Caco-2 (cell line): ENCODE data around the gene NTNG1. TPM values are rescaled to one million over a fixed set of nuclear protein-coding genes. Genes with fewer than 3 reads are reported as not detected.

Source experiments
- BruUV-seq: library from RNA; stranded (reverse); fragments of 400-500 nt; replicated peaks from 2 replicates; lab custom pipeline; 2021; lab: Mats Ljungman, UMichigan
- CTCF ChIA-PET: fragments of 300-600 bp; sonication (Branson Sonifier 250); formaldehyde crosslinking; loops from one replicate; lab custom pipeline; 2022; ENCODE audit warnings: antibody characterized with exemption; lab: Charles Lee
- POLR2A ChIA-PET: fragments of 300-600 bp; sonication (Branson Sonifier 250); formaldehyde crosslinking; loops from one replicate; lab custom pipeline; 2022; ENCODE audit warnings: antibody characterized with exemption; lab: Charles Lee
- DNase-seq, 2 experiments: peaks; one replicate each; pipeline versions ENCODE4 v3.0.0 to v3.0.0-alpha.2; 2020 to 2022
- H3K27me3 ChIP-seq: replicated peaks from 2 replicates; pipeline ENCODE4 v1.6.0; 2011; ENCODE audit warnings: low read length; ENCODE audit not compliant: control insufficient read depth, insufficient read depth
- H3K36me3 ChIP-seq: 2 replicates; pipeline ENCODE4 v1.5.1; 2011; ENCODE audit warnings: low read length; ENCODE audit not compliant: control insufficient read depth, insufficient read depth
- H3K4me1 ChIP-seq: fragments of 250-450 bp; sonication (Bioruptor Pico); 2 replicates; pipeline ENCODE4 v1.5.1; 2020; ENCODE audit warnings: mild to moderate bottlenecking
- H3K4me3 ChIP-seq: 2 replicates; pipeline ENCODE4 v1.5.1; 2011; ENCODE audit warnings: low read depth, mild to moderate bottlenecking, control low read depth, low read length
- H3K9me3 ChIP-seq: fragments of 250-450 bp; sonication (Bioruptor Pico); 2 replicates; pipeline ENCODE4 v1.5.1; 2020; ENCODE audit warnings: mild to moderate bottlenecking, moderate library complexity
- H3K27ac Mint-ChIP-seq: one replicate; pipeline ENCODE4 v1.8.0; 2022; ENCODE audit warnings: mixed read lengths; ENCODE audit not compliant: unreplicated experiment
- H3K27me3 Mint-ChIP-seq: one replicate; pipeline ENCODE4 v1.8.0; 2022; ENCODE audit warnings: mixed read lengths; ENCODE audit not compliant: insufficient read depth, unreplicated experiment
- H3K36me3 Mint-ChIP-seq: one replicate; pipeline ENCODE4 v1.8.0; 2022; ENCODE audit warnings: mild to moderate bottlenecking, mixed read lengths; ENCODE audit not compliant: insufficient read depth, unreplicated experiment
- H3K4me1 Mint-ChIP-seq: one replicate; pipeline ENCODE4 v1.8.0; 2022; ENCODE audit warnings: low read depth, mixed read lengths; ENCODE audit not compliant: unreplicated experiment
- H3K4me3 Mint-ChIP-seq: one replicate; pipeline ENCODE4 v1.8.0; 2022; ENCODE audit warnings: mild to moderate bottlenecking, moderate library complexity, mixed read lengths; ENCODE audit not compliant: unreplicated experiment
- H3K9me3 Mint-ChIP-seq: one replicate; pipeline ENCODE4 v1.8.0; 2022; ENCODE audit warnings: mixed read lengths; ENCODE audit not compliant: unreplicated experiment
- intact Hi-C: fragments of 100-400 bp; cut with micrococcal nuclease; formaldehyde crosslinking; loops from one replicate; pipeline ENCODE4 v1.10.0; 2022; ENCODE audit not compliant: unreplicated experiment
- total RNA-seq: library from RNA; stranded (reverse); gene quantifications from 2 replicates; pipeline ENCODE4 v1.2.3, GENCODE V29; 2022
- TF ChIP-seq, protein P1 (sequence below), 2 experiments: fragments of 200-600 bp in 1 of 2; IDR thresholded peaks; 1 replicate in 1 of 2; 2 replicates in 1 of 2; pipeline versions ENCODE4 v1.5.1 to v1.8.0; 2011 to 2022; ENCODE audit warnings: antibody characterized with exemption in 1 of 2, control low read depth in 1 of 2, inconsistent platforms in 1 of 2, low read depth in 1 of 2, low read length in 1 of 2, mild to moderate bottlenecking in 1 of 2, moderate library complexity in 1 of 2; ENCODE audit not compliant: insufficient read depth in 1 of 2, severe bottlenecking in 1 of 2, unreplicated experiment in 1 of 2

NTNG1 gene
- total RNA-seq, 1 experiment from 2014 or later: not detected

DNA sequence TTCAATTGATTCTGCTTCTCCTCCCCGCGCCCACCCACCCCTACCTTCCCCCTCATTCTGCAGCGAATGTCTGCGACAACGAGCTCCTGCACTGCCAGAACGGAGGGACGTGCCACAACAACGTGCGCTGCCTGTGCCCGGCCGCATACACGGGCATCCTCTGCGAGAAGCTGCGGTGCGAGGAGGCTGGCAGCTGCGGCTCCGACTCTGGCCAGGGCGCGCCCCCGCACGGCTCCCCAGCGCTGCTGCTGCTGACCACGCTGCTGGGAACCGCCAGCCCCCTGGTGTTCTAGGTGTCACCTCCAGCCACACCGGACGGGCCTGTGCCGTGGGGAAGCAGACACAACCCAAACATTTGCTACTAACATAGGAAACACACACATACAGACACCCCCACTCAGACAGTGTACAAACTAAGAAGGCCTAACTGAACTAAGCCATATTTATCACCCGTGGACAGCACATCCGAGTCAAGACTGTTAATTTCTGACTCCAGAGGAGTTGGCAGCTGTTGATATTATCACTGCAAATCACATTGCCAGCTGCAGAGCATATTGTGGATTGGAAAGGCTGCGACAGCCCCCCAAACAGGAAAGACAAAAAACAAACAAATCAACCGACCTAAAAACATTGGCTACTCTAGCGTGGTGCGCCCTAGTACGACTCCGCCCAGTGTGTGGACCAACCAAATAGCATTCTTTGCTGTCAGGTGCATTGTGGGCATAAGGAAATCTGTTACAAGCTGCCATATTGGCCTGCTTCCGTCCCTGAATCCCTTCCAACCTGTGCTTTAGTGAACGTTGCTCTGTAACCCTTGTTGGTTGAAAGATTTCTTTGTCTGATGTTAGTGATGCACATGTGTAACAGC is 339.9 kb downstream of the NTNG1 start:
- Mint-ChIP-seq H3K4me3 (no peak overlapping the region), H3K27ac (no peak overlapping the region), H3K36me3 (no peaks in the 10 kb centered on the region), H3K9me3 (no peaks in the 10 kb centered on the region), H3K27me3 (peaks cover 2% of the 10 kb centered on the region), H3K4me1 (no peaks in the 10 kb centered on the region)
- intact Hi-C loops: no loop called here
- ChIA-PET POLR2A (no interaction called here), CTCF (no interaction called here)
- H3K9me3 ChIP-seq: no peaks in the 10 kb centered on the region
- H3K27me3 ChIP-seq: no peaks in the 10 kb centered on the region
- DNase-seq: no peak
- TF ChIP-seq, protein P1, sequence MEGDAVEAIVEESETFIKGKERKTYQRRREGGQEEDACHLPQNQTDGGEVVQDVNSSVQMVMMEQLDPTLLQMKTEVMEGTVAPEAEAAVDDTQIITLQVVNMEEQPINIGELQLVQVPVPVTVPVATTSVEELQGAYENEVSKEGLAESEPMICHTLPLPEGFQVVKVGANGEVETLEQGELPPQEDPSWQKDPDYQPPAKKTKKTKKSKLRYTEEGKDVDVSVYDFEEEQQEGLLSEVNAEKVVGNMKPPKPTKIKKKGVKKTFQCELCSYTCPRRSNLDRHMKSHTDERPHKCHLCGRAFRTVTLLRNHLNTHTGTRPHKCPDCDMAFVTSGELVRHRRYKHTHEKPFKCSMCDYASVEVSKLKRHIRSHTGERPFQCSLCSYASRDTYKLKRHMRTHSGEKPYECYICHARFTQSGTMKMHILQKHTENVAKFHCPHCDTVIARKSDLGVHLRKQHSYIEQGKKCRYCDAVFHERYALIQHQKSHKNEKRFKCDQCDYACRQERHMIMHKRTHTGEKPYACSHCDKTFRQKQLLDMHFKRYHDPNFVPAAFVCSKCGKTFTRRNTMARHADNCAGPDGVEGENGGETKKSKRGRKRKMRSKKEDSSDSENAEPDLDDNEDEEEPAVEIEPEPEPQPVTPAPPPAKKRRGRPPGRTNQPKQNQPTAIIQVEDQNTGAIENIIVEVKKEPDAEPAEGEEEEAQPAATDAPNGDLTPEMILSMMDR (IDR thresholded peaks at IDR 0.05; ENCODE audit: insufficient read depth in 1 of 2, low read depth in 1 of 2, low read length in 1 of 2, severe bottlenecking in 1 of 2, unreplicated experiment in 1 of 2): no peak
- no peaks in the 10 kb centered on the region for H3K4me1 ChIP-seq
- no peaks in the 10 kb centered on the region for H3K36me3 ChIP-seq
- no TSS peak for BruUV-seq
- no peak overlapping the region for H3K4me3 ChIP-seq

DNA sequence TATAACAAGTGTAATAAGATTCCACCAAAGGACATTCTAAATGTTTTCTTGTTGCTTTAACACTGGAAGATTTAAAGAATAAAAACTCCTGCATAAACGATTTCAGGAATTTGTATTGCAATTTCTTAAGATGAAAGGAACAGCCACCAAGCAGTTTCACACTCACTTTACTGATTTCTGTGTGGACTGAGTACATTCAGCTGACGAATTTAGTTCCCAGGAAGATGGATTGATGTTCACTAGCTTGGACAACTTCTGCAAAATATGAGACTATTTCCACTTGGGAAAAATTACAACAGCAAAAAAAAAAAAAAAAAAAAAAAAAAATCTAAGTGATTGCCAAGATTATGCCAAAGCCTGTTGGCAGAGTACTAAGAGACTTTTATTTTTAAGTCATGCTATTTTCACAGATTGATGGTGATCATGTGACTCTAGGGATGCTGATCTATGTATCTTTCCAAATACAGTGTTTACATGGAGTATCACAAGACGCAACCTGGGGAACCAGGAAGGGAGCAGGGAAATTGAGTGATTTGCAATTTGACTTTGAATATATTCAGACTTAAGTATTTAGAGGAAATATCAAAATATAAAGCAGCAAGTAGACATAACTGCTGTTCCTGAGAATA is 341.0 kb downstream of the NTNG1 start:
- Histone ChIP-seq H3K4me1 (no peaks in the 10 kb centered on the region), H3K9me3 (no peaks in the 10 kb centered on the region), H3K36me3 (no peaks in the 10 kb centered on the region), H3K4me3 (no peak overlapping the region), H3K27me3 (no peaks in the 10 kb centered on the region)
- TF ChIP-seq, protein P1 (IDR thresholded peaks at IDR 0.05; ENCODE audit: insufficient read depth in 1 of 2, low read depth in 1 of 2, low read length in 1 of 2, severe bottlenecking in 1 of 2, unreplicated experiment in 1 of 2): no peak
- CTCF ChIA-PET: no interaction called here
- intact Hi-C loops: no loop called here
- no peak overlapping the region for H3K4me3 Mint-ChIP-seq
- H3K27me3 Mint-ChIP-seq: peaks cover 2% of the 10 kb centered on the region
- no peaks in the 10 kb centered on the region for H3K9me3 Mint-ChIP-seq
- POLR2A ChIA-PET: no interaction called here
- no TSS peak for BruUV-seq
- H3K4me1 Mint-ChIP-seq: no peaks in the 10 kb centered on the region
- no peaks in the 10 kb centered on the region for H3K36me3 Mint-ChIP-seq
- no peak for DNase-seq
- no peak overlapping the region for H3K27ac Mint-ChIP-seq

DNA sequence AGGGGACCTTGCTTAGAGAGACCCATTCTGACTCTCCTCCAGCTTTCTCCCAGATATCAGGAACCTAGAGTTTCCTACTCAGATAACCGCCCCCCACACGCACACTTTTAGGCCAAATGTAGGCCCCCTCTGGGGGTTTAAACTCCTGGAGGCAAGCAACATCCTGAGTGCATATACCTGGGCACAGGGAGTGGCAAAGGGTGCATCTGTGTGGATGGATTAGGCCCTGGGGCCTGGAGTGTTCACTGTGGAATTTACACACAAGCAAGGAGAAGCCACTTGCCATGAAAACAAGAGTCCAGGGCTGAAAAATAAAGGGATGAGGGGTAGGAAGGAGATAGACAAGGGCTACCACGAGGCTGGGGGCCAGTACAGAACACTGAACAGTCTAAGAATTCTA is 343.1 kb downstream of the NTNG1 start:
- Mint-ChIP-seq H3K4me3 (no peak overlapping the region), H3K27ac (no peak overlapping the region), H3K9me3 (no peaks in the 10 kb centered on the region), H3K36me3 (no peaks in the 10 kb centered on the region), H3K4me1 (no peaks in the 10 kb centered on the region), H3K27me3 (peaks cover 4% of the 10 kb centered on the region)
- H3K9me3 ChIP-seq: no peaks in the 10 kb centered on the region
- BruUV-seq: no TSS peak
- H3K4me1 ChIP-seq: no peaks in the 10 kb centered on the region
- no peaks in the 10 kb centered on the region for H3K36me3 ChIP-seq
- H3K27me3 ChIP-seq: no peaks in the 10 kb centered on the region
- POLR2A ChIA-PET: no interaction called here
- TF ChIP-seq, protein P1 (IDR thresholded peaks at IDR 0.05; ENCODE audit: insufficient read depth in 1 of 2, low read depth in 1 of 2, low read length in 1 of 2, severe bottlenecking in 1 of 2, unreplicated experiment in 1 of 2): no peak
- intact Hi-C loops: no loop called here
- no peak overlapping the region for H3K4me3 ChIP-seq
- CTCF ChIA-PET: no interaction called here
- DNase-seq: no peak
